NCI-H2196 (cell line): ENCODE results near the gene SLC35F1.

Experiments
- DNase-seq: peaks from one replicate; lab custom pipeline; 2025; ENCODE audit not compliant: unreplicated experiment; lab: John Stamatoyannopoulos, UW

SLC35F1 gene

GRCh38 chr6:118252474-118252873, 345.4 kb downstream of the SLC35F1 start:
- no peak for DNase-seq

- no peak for DNase-seq
These were observed 346.7 kb downstream of the SLC35F1 start for GRCh38 chr6:118253741-118254140.

GRCh38 chr6:118260833-118261232, 353.8 kb downstream of the SLC35F1 start:
- no peak for DNase-seq

GRCh38 chr6:118263921-118264486, 356.9 kb downstream of the SLC35F1 start:
- DNase-seq: peak; percentile 10

- no peak for DNase-seq
These were observed 362.6 kb downstream of the SLC35F1 start for GRCh38 chr6:118269659-118270058.

- DNase-seq: no peak
These were observed 370.6 kb downstream of the SLC35F1 start for GRCh38 chr6:118277631-118278030.

GRCh38 chr6:118280210-118280609, 373.1 kb downstream of the SLC35F1 start:
- no peak for DNase-seq

- no peak for DNase-seq
These were observed 374.2 kb downstream of the SLC35F1 start for GRCh38 chr6:118281291-118281690.

- peak; percentile 55 for DNase-seq
These were observed 376.7 kb downstream of the SLC35F1 start for GRCh38 chr6:118283766-118284165.

GRCh38 chr6:118284736-118285360, 377.8 kb downstream of the SLC35F1 start:
- DNase-seq: peak; percentile 25

- DNase-seq: no peak
These were observed 378.7 kb downstream of the SLC35F1 start for GRCh38 chr6:118285791-118286190.

- no peak for DNase-seq
These were observed 381.5 kb downstream of the SLC35F1 start for GRCh38 chr6:118288355-118289124.

- DNase-seq: no peak
These were observed 385.5 kb downstream of the SLC35F1 start for GRCh38 chr6:118292558-118292957.

GRCh38 chr6:118294906-118295305, 387.8 kb downstream of the SLC35F1 start:
- DNase-seq: no peak

- DNase-seq: no peak
These were observed 388.3 kb downstream of the SLC35F1 start for GRCh38 chr6:118295336-118295735.

GRCh38 chr6:118296129-118296901, 389.3 kb downstream of the SLC35F1 start:
- DNase-seq: no peak

- no peak for DNase-seq
These were observed 390.8 kb downstream of the SLC35F1 start for GRCh38 chr6:118297821-118298220.

- no peak for DNase-seq
These were observed 391.7 kb downstream of the SLC35F1 start for GRCh38 chr6:118298476-118299427.

GRCh38 chr6:118299457-118299856, 392.4 kb downstream of the SLC35F1 start:
- DNase-seq: no peak

- no peak for DNase-seq
These were observed 397.3 kb downstream of the SLC35F1 start for GRCh38 chr6:118304321-118304720.
